VCaP (cell line): ENCODE data around the gene NINL.

ENCODE experiments used
- H3K27ac ChIP-seq: fragments of 450-650 bp; 2 replicates; pipeline ENCODE4 v1.5.1; 2017
- CTCF ChIP-seq: fragments of 450-650 bp; conservative IDR thresholded peaks from 2 replicates; pipeline ENCODE4 v1.5.1; 2017; ENCODE audit warnings: mild to moderate bottlenecking, moderate library complexity

NINL gene

GRCh38 chr20:25586877-25587276, 1.5 kb upstream of the NINL start:
- TF ChIP-seq CTCF = no peak
- no peak overlapping the region for H3K27ac ChIP-seq

GRCh38 chr20:25583607-25584006, 1.7 kb downstream of the NINL start:
- H3K27ac ChIP-seq = peak overlapping the region; percentile 88; the same call in 1 of the 2 replicates

- H3K27ac ChIP-seq = no peak overlapping the region
- no peak for TF ChIP-seq CTCF
Observed at GRCh38 chr20:25580711-25581110, 4.6 kb downstream of the NINL start.

GRCh38 chr20:25579081-25579770, 6.1 kb downstream of the NINL start:
- no peak for TF ChIP-seq CTCF
- no peak overlapping the region for H3K27ac ChIP-seq

- TF ChIP-seq CTCF = no peak
- H3K27ac ChIP-seq = no peak overlapping the region; the same call in 1 of the 2 replicates
Observed at GRCh38 chr20:25576783-25577530, 8.4 kb downstream of the NINL start.

GRCh38 chr20:25574411-25574810, 10.9 kb downstream of the NINL start:
- H3K27ac ChIP-seq = no peak overlapping the region
- peak; percentile 54 for TF ChIP-seq CTCF

- H3K27ac ChIP-seq = peak overlapping the region; percentile 82; the same call in 1 of the 2 replicates
- TF ChIP-seq CTCF = no peak
Observed at GRCh38 chr20:25573288-25574251, 11.8 kb downstream of the NINL start.
